GM12878 (cell line): ENCODE results near the gene FXN. TPM values are rescaled to one million over a fixed set of nuclear protein-coding genes. Genes with fewer than 3 reads are reported as not detected.

Experiments
- ATAC-seq: fragments of 200-7000 bp; cut with Tn5 transposase; 3 replicates; pipeline ENCODE4 v1.9.1; 2020; ENCODE audit warnings: mild to moderate bottlenecking, moderate library complexity
- BruUV-seq: library from RNA; stranded (reverse); fragments of 400-500 nt; replicated peaks from 2 replicates; lab custom pipeline; 2021; lab: Mats Ljungman, UMichigan
- CTCF ChIA-PET: fragments of 300-600 bp; sonication (Branson Sonifier 250); formaldehyde crosslinking; extraction: SDS; loops from one replicate; lab custom pipeline; 2021; ENCODE audit warnings: inconsistent platforms; lab: Yijun Ruan, JAX
- POLR2A ChIA-PET: fragments of 350-600 bp; formaldehyde crosslinking; extraction: SDS; loops from one replicate; lab custom pipeline; 2021; ENCODE audit warnings: inconsistent platforms; lab: Charles Lee
- RAD21 ChIA-PET: fragments of 300-600 bp; sonication (Branson Sonifier 250); formaldehyde crosslinking; loops from one replicate; lab custom pipeline; 2023; ENCODE audit warnings: antibody characterized with exemption; ENCODE audit not compliant: unreplicated experiment; lab: Charles Lee
- SMC1A ChIA-PET: fragments of 300-600 bp; sonication (Branson Sonifier 250); formaldehyde crosslinking; loops from one replicate; lab custom pipeline; 2023; ENCODE audit not compliant: unreplicated experiment, uncharacterized antibody; lab: Charles Lee
- DNase-seq: peaks from one replicate; pipeline ENCODE4 v3.0.0-alpha.2; 2011; ENCODE audit warnings: low read depth, low spot score
- FAIRE-seq: peaks from 3 replicates; lab custom pipeline; 2011; peaks lifted over from hg19 to GRCh38; lab: Jason Lieb, UNC
- H2AFZ ChIP-seq: 2 replicates; pipeline ENCODE4 v1.6.0; 2011; ENCODE audit warnings: low read depth, low read length, control low read depth; ENCODE audit not compliant: control insufficient read depth
- H3K27ac ChIP-seq: 2 replicates; pipeline ENCODE4 v1.5.1; 2011; ENCODE audit warnings: control low read depth; ENCODE audit not compliant: control insufficient read depth, insufficient read depth
- H3K27me3 ChIP-seq, 2 experiments: replicated peaks in 1 of 2; 2 replicates each; pipeline versions ENCODE4 v1.6.0 to v1.6.1; 2011; ENCODE audit warnings: low read length in 1 of 2; ENCODE audit not compliant: control insufficient read depth in 2 of 2, insufficient read depth in 2 of 2
- H3K36me3 ChIP-seq, 2 experiments: 2 replicates each; pipeline ENCODE4 v1.5.1; 2011; ENCODE audit warnings: low read length in 1 of 2; ENCODE audit not compliant: control insufficient read depth in 2 of 2, insufficient read depth in 2 of 2
- H3K4me1 ChIP-seq: 2 replicates; pipeline ENCODE4 v1.6.1; 2011; ENCODE audit warnings: mild to moderate bottlenecking, low read length, moderate library complexity, mixed read lengths; ENCODE audit not compliant: control insufficient read depth, insufficient read depth
- H3K4me2 ChIP-seq: 2 replicates; pipeline ENCODE4 v1.6.0; 2011; ENCODE audit warnings: control low read depth; ENCODE audit not compliant: control insufficient read depth, insufficient read depth
- H3K4me3 ChIP-seq: fragments of 200-600 bp; sonication (generic); 2 replicates; pipeline ENCODE4 v1.5.1; 2016
- H3K79me2 ChIP-seq: 2 replicates; pipeline ENCODE4 v1.6.0; 2011; ENCODE audit warnings: low read length; ENCODE audit not compliant: control insufficient read depth, insufficient read depth
- H3K9ac ChIP-seq: 2 replicates; pipeline ENCODE4 v1.8.0; 2011; ENCODE audit warnings: low read length, control low read depth, mixed read lengths; ENCODE audit not compliant: control insufficient read depth, insufficient read depth
- H3K9me3 ChIP-seq: replicated peaks from 3 replicates; pipeline ENCODE4 v1.5.1; 2011; ENCODE audit warnings: mild to moderate bottlenecking, low read length; ENCODE audit not compliant: control insufficient read depth, insufficient read depth
- H4K20me1 ChIP-seq: 2 replicates; pipeline ENCODE4 v1.6.0; 2011; ENCODE audit not compliant: control insufficient read depth, insufficient read depth
- ELK1 ChIP-seq: IDR thresholded peaks from 2 replicates; pipeline ENCODE4 v1.6.1; 2012; ENCODE audit warnings: low read depth, low read length, improper control_type of control experiment
- GATAD2B ChIP-seq: fragments of 450-650 bp; conservative IDR thresholded peaks from 2 replicates; pipeline ENCODE4 v1.6.1; 2017; ENCODE audit warnings: low read depth, mild to moderate bottlenecking, moderate library complexity
- HDGF ChIP-seq: fragments of 450-650 bp; IDR thresholded peaks from 2 replicates; pipeline ENCODE4 v1.6.1; 2016; ENCODE audit warnings: antibody characterized with exemption
- MAX ChIP-seq: IDR thresholded peaks from 2 replicates; pipeline ENCODE4 v1.6.1; 2012; ENCODE audit warnings: low read depth, low read length, improper control_type of control experiment
- MLLT1 ChIP-seq: fragments of 450-650 bp; IDR thresholded peaks from 2 replicates; pipeline ENCODE4 v1.6.1; 2016; ENCODE audit warnings: mild to moderate bottlenecking
- POLR2AphosphoS5 ChIP-seq: IDR thresholded peaks from 2 replicates; pipeline ENCODE4 v1.6.1; 2011; ENCODE audit warnings: mild to moderate bottlenecking, low read length, inconsistent platforms
- RB1 ChIP-seq: fragments of 450-650 bp; formaldehyde crosslinking; IDR thresholded peaks from 2 replicates; pipeline ENCODE4 v1.6.1; 2017; ENCODE audit warnings: mild to moderate bottlenecking, borderline replicate concordance
- RCOR1 ChIP-seq: conservative IDR thresholded peaks from 2 replicates; pipeline ENCODE4 v1.6.1; 2012; ENCODE audit warnings: low read depth, low read length, improper control_type of control experiment
- RUNX3 ChIP-seq: IDR thresholded peaks from 2 replicates; pipeline ENCODE4 v1.6.1; 2012; ENCODE audit warnings: low read length, inconsistent platforms
- WRNIP1 ChIP-seq: IDR thresholded peaks from 2 replicates; pipeline ENCODE4 v1.6.1; 2011; ENCODE audit warnings: low read depth, low read length, improper control_type of control experiment, borderline replicate concordance
- ZBTB4 ChIP-seq: fragments of 450-650 bp; formaldehyde crosslinking; IDR thresholded peaks from 2 replicates; pipeline ENCODE4 v1.4.0; 2022; ENCODE audit warnings: mild to moderate bottlenecking, moderate library complexity
- ZBTB40 ChIP-seq: fragments of 450-650 bp; IDR thresholded peaks from 2 replicates; pipeline ENCODE4 v1.6.1; 2016; ENCODE audit warnings: mild to moderate bottlenecking, moderate library complexity, borderline replicate concordance
- ZNF24 ChIP-seq: fragments of 450-650 bp; IDR thresholded peaks from 2 replicates; pipeline ENCODE4 v1.6.1; 2017; ENCODE audit warnings: antibody characterized with exemption, mild to moderate bottlenecking
- WGBS: methylation state at CpG from one replicate; pipeline ENCODE4 v1.1.6; 2016; ENCODE audit warnings: low lambda C conversion rate; ENCODE audit not compliant: insufficient replicate concordance, insufficient coverage; ENCODE audit errors: missing lambda C conversion rate; 5-methylcytosine and 5-hydroxymethylcytosine counted together
- in situ Hi-C: fragments of 300-500 bp; cut with MboI; formaldehyde crosslinking; loops from 9 replicates; pipeline ENCODE4 v1.14.3; 2018; ENCODE audit warnings: mixed read lengths
- intact Hi-C: fragments of 100-400 bp; cut with micrococcal nuclease; formaldehyde crosslinking; loops from one replicate; pipeline ENCODE4 v1.14.2; 2022; ENCODE audit not compliant: unreplicated experiment
- polyA plus RNA-seq, 11 experiments: library from polyadenylated mRNA; depleted of rRNA in 4 of 11; unstranded in 6 of 11; stranded (reverse) in 5 of 11; fragments of >200 nt; fragmentation: Nextera tagmentation in 4 of 11; fragmentation: Illumina TruSeq in 1 of 11; extraction: Ambion mirVana in 4 of 11; extraction: Trizol in 1 of 11; gene quantifications; 1 replicate in 1 of 11; 2 replicates in 10 of 11; pipeline versions ENCODE4 v1.2.1 to v1.2.3, GENCODE V29; 2011 to 2016; ENCODE audit warnings: inconsistent platforms in 2 of 11, missing spikeins in 2 of 11, low read depth in 1 of 11
- total RNA-seq, 4 experiments: library from RNA; depleted of rRNA in 3 of 4; stranded (reverse); fragments of >200 nt in 3 of 4; fragmentation: Illumina TruSeq in 1 of 4; extraction: Trizol in 1 of 4; gene quantifications; 2 replicates each; pipeline versions ENCODE4 v1.2.1 to v1.2.3, GENCODE V29; 2013 to 2021

FXN gene
- total and polyA plus RNA-seq, 10 of the 15 experiments (the other 5 are each of a cell fraction or from before 2014, with no cell fraction given) = 7.3 to 78.0 (median 23.2) TPM

- WGBS = 74% methylated on average over 16 of the region's 16 CpGs
- DNase-seq (no peak), ATAC-seq (no peak), FAIRE-seq (no peak)
- Histone ChIP-seq H3K79me2 (no peaks in the 10 kb centered on the region), H3K27me3 (peaks cover 0 to 3% of the 10 kb centered on the region in 2 experiments; a peak in 1 of 4 replicates), H3K4me3 (peak overlapping the region; percentile 88), H4K20me1 (no peaks in the 10 kb centered on the region), H3K4me2 (peak overlapping the region; percentile 97), H2AFZ (peak overlapping the region; percentile 78), H3K9ac (no peak overlapping the region), H3K9me3 (no peaks in the 10 kb centered on the region)
- CTCF ChIA-PET = interaction anchor here (0.9 to 1.3 kb wide), 4 partner anchors 8 to 555 kb away, joined by 3 to 5 read pairs (median 4); no protein-coding TSS in a partner anchor
- RAD21 ChIA-PET = interaction anchor here (1.1 to 1.4 kb wide), 2 partner anchors 68 to 71 kb away, joined by 4 to 10 read pairs; no protein-coding TSS in a partner anchor
- POLR2A ChIA-PET = no interaction called here
- BruUV-seq = no TSS peak
- in situ Hi-C loops = no loop called here
- intact Hi-C loops = loop anchor here (5.0 kb wide), 2 partner anchors 55 to 70 kb away; no protein-coding TSS in a partner anchor
- TF ChIP-seq ZNF24 (no peak), HDGF (no peak), GATAD2B (no peak), RB1 (no peak), MLLT1 (no peak), ZBTB40 (no peak), ZBTB4 (CRISPR knock-in tag) (no peak), WRNIP1 (no peak), RCOR1 (no peak), POLR2AphosphoS5 (no peak), RUNX3 (no peak), ELK1 (no peak), MAX (no peak)
- TF ChIP-seq, all 136 proteins: peak for 0
- H3K4me1 ChIP-seq = no peaks in the 10 kb centered on the region
- SMC1A ChIA-PET = interaction anchor here (1.4 kb wide), 1 partner anchor 12 kb away, joined by 4 read pairs; no protein-coding TSS in a partner anchor
- no peak overlapping the region for H3K27ac ChIP-seq
- H3K36me3 ChIP-seq = no peaks in the 10 kb centered on the region
Measured at GRCh38 chr9:69122549-69123141, 87.1 kb downstream of the FXN start.
